LNCaP clone FGC (cell line): ENCODE results near the gene OGFOD1.

Experiments
- DNase-seq: peaks from one replicate; pipeline ENCODE4 v3.0.0-alpha.2; 2011; ENCODE audit warnings: low read depth
- H3K4me3 ChIP-seq: 2 replicates; pipeline ENCODE4 v1.5.1; 2011; ENCODE audit warnings: mild to moderate bottlenecking, low read depth, low read length, control low read depth
- CTCF ChIP-seq: IDR thresholded peaks from 2 replicates; pipeline ENCODE4 v1.5.1; 2012; ENCODE audit warnings: mild to moderate bottlenecking; ENCODE audit not compliant: control insufficient read depth, insufficient read depth; ENCODE audit errors: extremely low read depth

The OGFOD1 gene

GRCh38 chr16:56421976-56422669, 29.2 kb upstream of the OGFOD1 start:
- no peak for TF ChIP-seq CTCF
- H3K4me3 ChIP-seq, result no peak overlapping the region
- DNase-seq, result no peak

DNA sequence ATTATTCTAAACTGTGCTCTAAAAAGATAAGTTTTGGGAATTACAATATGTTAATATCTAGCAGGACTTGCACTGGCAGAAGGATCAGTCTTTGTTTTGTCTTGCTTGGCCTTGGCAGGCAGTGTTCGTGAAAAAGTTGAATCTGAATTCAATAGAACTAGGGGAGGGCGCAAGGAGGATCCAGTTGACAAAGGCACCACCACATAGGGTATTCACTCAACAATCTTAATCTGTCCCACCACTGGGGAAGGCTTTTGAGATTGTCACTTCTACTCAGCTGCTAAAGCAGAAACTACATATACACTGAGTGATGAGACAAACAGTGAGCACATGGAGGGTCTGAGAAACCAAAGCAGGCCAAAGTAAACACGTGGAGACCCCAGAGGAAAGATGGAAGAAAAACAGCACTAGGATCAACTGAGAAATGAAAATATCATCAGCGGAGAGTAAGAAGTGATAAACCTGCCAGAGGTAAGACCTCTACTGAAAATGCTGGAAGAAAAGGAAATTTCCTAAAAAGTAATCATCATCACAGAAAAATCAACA, 28.4 kb upstream of the OGFOD1 start:
- H3K4me3 ChIP-seq, result no peak overlapping the region; the same call in 1 of the 2 replicates
- TF ChIP-seq CTCF, result no peak
- no peak for DNase-seq

DNA sequence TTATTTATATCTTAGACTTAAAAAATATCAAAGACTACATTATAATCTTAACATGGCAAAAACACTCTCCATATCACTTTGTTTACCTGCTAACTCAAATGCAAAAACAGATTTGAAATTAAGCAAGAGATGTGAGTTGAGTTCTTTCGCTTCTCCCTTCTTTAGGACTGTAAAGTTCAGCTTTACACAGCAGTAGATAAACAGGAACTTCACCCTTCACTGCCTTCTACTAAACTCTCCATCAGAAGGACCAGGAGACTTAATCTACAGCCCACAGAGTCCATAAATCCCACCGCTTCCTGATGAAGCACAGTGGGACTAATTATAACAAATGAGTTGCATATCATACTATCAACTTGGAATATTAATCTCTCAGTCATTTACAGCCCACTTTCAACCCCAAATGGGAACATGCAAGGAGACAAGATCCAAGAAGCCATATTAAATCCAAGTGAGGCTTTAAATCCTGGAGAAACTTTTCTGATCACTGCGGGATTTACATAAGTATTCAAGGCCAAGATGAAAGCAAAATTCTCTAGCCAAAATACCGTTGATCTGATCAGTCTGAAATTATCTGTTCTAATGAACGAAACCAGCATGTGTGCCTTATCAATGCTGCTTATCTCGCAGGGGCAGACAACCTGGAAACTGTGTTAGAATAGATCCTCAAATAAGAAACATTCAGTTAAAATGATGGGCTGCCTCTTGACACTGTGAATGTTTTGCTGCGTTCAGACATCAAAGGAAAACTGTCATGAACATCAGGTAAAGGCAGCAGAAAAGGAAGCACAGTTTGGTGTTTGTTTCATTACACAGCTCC, 27.6 kb upstream of the OGFOD1 start:
- DNase-seq, result no peak
- no peak for TF ChIP-seq CTCF
- peak overlapping the region; percentile 70 for H3K4me3 ChIP-seq

GRCh38 chr16:56424404-56424764, 27.0 kb upstream of the OGFOD1 start:
- DNase-seq, result no peak
- no peak for TF ChIP-seq CTCF

DNA sequence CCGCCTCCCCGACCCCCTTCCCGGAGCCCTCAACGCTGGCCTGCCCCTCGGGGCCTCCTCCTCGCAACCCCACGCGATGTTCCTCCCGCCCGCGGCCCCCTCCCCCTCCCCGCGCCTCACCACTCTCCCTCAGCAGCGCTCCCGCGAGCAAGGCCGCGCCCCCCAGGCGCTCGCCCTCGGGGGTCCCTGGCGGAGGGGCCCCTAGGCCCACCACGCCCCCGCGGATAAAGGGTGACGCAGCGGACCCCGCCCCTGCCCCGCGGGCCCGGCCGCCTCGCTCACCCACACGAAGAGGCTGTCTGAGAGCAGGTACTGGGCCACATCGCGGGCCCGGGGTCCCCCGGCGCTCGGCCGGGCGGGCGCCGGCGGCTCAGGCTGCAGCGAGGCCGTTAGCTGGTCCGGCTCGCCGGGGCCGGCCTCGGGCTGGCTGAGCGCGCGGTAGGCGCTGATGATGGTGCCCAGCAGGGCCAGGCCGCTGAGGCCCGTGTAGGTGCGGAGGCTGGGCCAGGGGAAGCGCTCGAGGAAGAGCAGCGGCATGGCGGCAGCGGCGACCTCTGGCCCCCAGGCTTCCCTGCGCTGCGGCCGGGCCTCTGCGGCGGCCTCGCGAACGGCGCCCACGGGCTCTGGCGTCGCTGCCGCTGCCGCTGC, 26.4 kb upstream of the OGFOD1 start:
- peak overlapping the region; percentile 70 for H3K4me3 ChIP-seq
- DNase-seq, result no peak
- TF ChIP-seq CTCF, result no peak

More at GRCh38 chr16:56424404-56424764, 27.0 kb upstream of the OGFOD1 start:
- peak overlapping the region; percentile 70 for H3K4me3 ChIP-seq

DNA sequence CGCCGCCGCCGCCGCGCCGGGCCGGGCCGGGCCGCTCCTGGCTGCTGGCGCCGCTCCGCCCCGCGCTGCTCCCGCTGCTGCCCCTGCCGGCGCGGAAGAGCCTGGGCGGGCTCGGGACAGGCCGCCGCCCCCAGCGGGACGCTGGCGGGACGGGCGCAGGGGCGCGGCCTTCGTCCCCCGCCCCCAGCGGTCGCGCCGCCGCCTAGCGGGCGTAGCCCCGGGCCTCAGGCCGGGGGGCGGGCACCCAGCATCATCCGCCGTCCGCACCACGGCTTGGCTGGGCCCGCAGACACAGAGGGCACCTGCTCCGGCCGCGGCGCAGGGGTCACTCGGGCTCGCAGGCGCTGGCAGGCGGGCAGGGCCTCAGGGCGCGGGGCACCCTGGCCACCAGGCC, 25.9 kb upstream of the OGFOD1 start, which contains the start of gene AMFR:
Gene AMFR, minus strand, starts transcription at position 107 of the 394 bp plus-strand sequence. CDS start 218 bp downstream, outside the sequence.
- peak; percentile 45 for TF ChIP-seq CTCF
- DNase-seq, result peak; percentile 47
- H3K4me3 ChIP-seq, result peak within 1 kb of the TSS; percentile 70
